ENCODE results near the gene PAGE2. TPM values are rescaled to one million over a fixed set of nuclear protein-coding genes. Genes with fewer than 3 reads are reported as not detected.
"Not testable (repeated sequence)": the region's sequence is repeated elsewhere in the genome, so short reads cannot be mapped to it uniquely, and the experiment has no call there.

PAGE2 gene
- total and polyA plus RNA-seq, 12 donors: not detected

- intact Hi-C loops (cut with DNase I): loop anchor here in 9 of 10 donors (5.0 to 10.0 kb wide), 4 partner anchors 162 to 1740 kb away; no protein-coding TSS in a partner anchor
Observed at GRCh38 chrX:55056820-55057674, 31.8 kb upstream of the PAGE2 start.

GRCh38 chrX:55057675-55058249, 31.1 kb upstream of the PAGE2 start:
- ATAC-seq (peak in 7 of 8 donors; percentile 51 to 79 (median 69)), DNase-seq (peak in 1 of 2 donors; percentile 7)
- Histone ChIP-seq H3K9me3 (peaks cover 0 to 4% (median 0%) of the 10 kb centered on the region in 11 donors), H3K4me3 (peak overlapping the region in 5 of 10 donors; percentile 21 to 33 (median 31)), H3K36me3 (no peaks in the 10 kb centered on the region), H3K27me3 (peaks cover 0 to 52% (median 0%) of the 10 kb centered on the region in 7 donors), H3K4me1 (peaks cover 0 to 5% (median 0%) of the 10 kb centered on the region in 9 donors), H3K27ac (no peak overlapping the region)
- 19 to 20% methylated on average over 5 of the region's 5 CpGs for WGBS, 2 donors
- peak; percentile 50 to 80 (median 75) for TF ChIP-seq CTCF (IDR thresholded peaks at IDR 0.05)
- intact Hi-C loops (cut with DNase I): loop anchor here in 9 of 10 donors (5.0 to 10.0 kb wide), 4 partner anchors 163 to 1740 kb away; no protein-coding TSS in a partner anchor

More at GRCh38 chrX:55056820-55057674, 31.8 kb upstream of the PAGE2 start:
- no peak for DNase-seq
- no peak for ATAC-seq
- no peak overlapping the region for H3K27ac ChIP-seq
- H3K36me3 ChIP-seq: no peaks in the 10 kb centered on the region
- peaks cover 0 to 45% (median 0%) of the 10 kb centered on the region in 7 donors for H3K27me3 ChIP-seq
- TF ChIP-seq CTCF (IDR thresholded peaks at IDR 0.05): no peak
- H3K4me3 ChIP-seq: peak overlapping the region in 5 of 10 donors; percentile 21 to 33 (median 31)
- H3K9me3 ChIP-seq: peaks cover 0 to 11% (median 0%) of the 10 kb centered on the region in 11 donors
- 19 to 27% methylated on average over 7 of the region's 7 CpGs for WGBS, 2 donors
- peaks cover 0 to 5% (median 0%) of the 10 kb centered on the region in 9 donors for H3K4me1 ChIP-seq

GRCh38 chrX:55067180-55067579, 21.6 kb upstream of the PAGE2 start:
- ATAC-seq; H3K4me3 ChIP-seq; H3K27ac ChIP-seq; H3K4me1 ChIP-seq; intact Hi-C loops (cut with DNase I); H3K36me3 ChIP-seq; DNase-seq: not testable (repeated sequence)
- H3K9me3 ChIP-seq: peaks cover 0 to 11% (median 0%) of the 10 kb centered on the region in 11 donors
- H3K27me3 ChIP-seq: peaks cover 0 to 25% (median 0%) of the 10 kb centered on the region in 7 donors
- WGBS, 2 donors: 81 to 82% methylated on average over 2 of the region's 2 CpGs

GRCh38 chrX:55072286-55072685, 16.5 kb upstream of the PAGE2 start:
- DNase-seq: no peak
- intact Hi-C loops (cut with DNase I): no loop called here
- Histone ChIP-seq H3K36me3 (no peaks in the 10 kb centered on the region), H3K4me1 (no peaks in the 10 kb centered on the region), H3K9me3 (peaks cover 0 to 10% (median 0%) of the 10 kb centered on the region in 11 donors), H3K4me3 (no peak overlapping the region), H3K27ac (no peak overlapping the region), H3K27me3 (peaks cover 0 to 6% (median 0%) of the 10 kb centered on the region in 7 donors)
- 84 to 92% methylated on average over 3 of the region's 3 CpGs for WGBS, 2 donors
- TF ChIP-seq CTCF (IDR thresholded peaks at IDR 0.05): no peak
- no peak for ATAC-seq
